Smooth muscle cell of the brain vasculature (primary cell): ENCODE data around the gene MUC5B.
"Not testable (repeated sequence)": the region's sequence is repeated elsewhere in the genome, so short reads cannot be mapped to it uniquely, and the experiment has no call there.

Experiments
- DNase-seq: peaks from one replicate; pipeline ENCODE4 v3.0.0-alpha.2; 2012; ENCODE audit warnings: low read depth, low spot score

The MUC5B gene

GRCh38 chr11:1222491-1223345 is at the start of gene MUC5B:
TSS of gene MUC5B (plus strand) at chr11:1223066. CDS start at chr11:1223124, 58 bp downstream.
- DNase-seq = no peak

DNA sequence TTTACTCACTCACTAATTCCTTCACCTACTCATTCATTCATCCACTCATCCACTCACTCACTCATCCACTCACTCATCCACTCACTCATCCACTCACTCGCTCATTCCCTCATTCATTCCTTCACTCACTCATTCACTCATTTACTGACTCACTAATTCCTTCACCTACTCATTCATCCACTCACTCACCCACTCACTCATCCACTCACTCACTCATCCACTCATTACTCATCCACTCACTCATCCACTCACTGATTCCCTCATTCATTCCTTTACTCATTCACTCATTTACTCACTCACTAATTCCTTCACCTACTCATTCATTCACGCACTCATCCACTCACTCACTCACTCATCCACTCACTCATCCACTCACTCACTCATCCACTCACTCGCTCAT is 49.5 kb upstream of the MUC5B start:
- not testable (repeated sequence) for DNase-seq

- DNase-seq = no peak
Measured at GRCh38 chr11:1174441-1175370, 48.2 kb upstream of the MUC5B start.

- DNase-seq = no peak
Measured at GRCh38 chr11:1175461-1176223, 47.2 kb upstream of the MUC5B start.

DNA sequence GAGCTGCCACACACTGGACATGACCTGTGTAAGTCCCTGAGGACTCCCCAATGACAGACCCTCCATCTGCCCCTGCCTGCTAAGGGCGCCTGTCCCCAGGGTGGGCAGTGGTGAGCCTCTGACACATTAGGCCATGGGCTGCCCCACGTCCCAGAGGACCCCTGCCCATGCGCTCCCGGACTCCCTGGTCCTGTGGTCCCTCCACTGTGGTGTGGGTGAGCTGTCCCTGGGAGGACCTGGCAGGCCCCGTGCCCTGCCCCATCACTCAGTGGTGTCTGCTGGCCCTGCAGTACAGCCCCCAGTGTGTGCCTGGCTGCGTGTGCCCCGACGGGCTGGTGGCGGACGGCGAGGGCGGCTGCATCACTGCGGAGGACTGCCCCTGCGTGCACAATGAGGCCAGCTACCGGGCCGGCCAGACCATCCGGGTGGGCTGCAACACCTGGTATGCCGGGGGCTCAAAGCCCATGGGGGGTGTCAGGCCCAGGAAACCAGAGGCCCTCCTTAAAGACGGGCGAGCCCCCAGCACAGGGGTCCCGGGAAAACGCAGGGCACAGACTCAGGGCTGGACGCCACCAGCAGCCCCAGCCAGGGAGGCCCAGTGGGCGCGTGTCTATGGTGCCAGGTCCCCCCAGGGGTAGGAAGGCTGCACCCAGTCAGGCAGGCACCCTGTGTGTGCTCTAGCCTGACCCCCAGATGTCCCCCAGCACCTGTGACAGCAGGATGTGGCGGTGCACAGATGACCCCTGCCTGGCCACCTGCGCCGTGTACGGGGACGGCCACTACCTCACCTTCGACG is 46.4 kb upstream of the MUC5B start:
- DNase-seq = no peak

GRCh38 chr11:1177020-1177770 is 45.7 kb upstream of the MUC5B start:
- no peak for DNase-seq

GRCh38 chr11:1177771-1178090 is 45.1 kb upstream of the MUC5B start:
- DNase-seq = no peak

DNA sequence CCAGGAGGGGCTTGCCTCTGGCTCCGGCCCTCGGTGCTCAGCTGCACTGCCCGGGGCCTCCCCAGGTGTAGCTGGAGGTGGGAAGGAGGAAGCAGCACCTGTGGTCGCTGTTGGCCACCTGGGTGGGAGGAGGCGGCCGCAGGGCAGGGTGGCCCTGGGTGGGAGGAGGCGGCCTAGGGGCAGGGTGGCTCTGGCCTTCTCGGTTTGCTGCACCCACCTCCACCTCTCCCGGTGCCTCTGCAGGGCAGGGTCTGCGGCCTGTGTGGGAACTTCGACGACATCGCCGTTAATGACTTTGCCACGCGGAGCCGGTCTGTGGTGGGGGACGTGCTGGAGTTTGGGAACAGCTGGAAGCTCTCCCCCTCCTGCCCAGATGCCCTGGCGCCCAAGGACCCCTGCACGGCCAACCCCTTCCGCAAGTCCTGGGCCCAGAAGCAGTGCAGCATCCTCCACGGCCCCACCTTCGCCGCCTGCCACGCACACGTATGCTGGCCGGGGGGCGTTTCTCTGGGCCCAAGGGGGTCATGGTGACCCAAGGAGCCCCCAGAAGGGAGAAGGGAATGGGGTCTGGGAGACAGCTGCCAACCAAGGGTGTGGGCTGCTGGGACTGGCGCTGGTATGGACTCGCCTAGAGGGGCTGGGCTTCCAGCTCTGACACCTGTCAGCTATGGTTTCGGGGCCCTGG is 44.5 kb upstream of the MUC5B start:
- DNase-seq = no peak

GRCh38 chr11:1178906-1179305 is 44.0 kb upstream of the MUC5B start:
- no peak for DNase-seq

GRCh38 chr11:1179641-1180040 is 43.2 kb upstream of the MUC5B start:
- no peak for DNase-seq

- DNase-seq = no peak
Measured at GRCh38 chr11:1180171-1180570, 42.7 kb upstream of the MUC5B start.

- no peak for DNase-seq
Measured at GRCh38 chr11:1180947-1181391, 41.9 kb upstream of the MUC5B start.

DNA sequence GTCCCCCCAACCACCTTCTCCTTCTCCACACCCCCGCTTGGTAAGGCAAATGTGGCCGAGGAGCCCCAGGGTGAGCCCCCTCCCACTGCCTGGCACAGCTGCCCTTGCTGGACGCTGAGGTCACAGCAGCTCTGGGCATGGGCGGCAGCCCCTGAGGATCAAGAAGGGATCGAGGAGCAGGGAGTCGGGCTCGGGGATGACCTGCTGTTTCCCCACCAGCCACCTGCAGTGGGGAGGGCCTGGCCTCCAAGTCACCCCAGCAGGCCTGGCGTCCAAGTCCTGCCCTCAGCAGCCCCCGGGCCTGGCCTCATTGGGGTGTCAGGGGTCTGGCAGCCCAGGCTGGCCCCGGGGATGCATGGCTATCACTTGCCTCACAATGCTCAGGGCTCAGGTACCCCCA is 41.4 kb upstream of the MUC5B start:
- no peak for DNase-seq

DNA sequence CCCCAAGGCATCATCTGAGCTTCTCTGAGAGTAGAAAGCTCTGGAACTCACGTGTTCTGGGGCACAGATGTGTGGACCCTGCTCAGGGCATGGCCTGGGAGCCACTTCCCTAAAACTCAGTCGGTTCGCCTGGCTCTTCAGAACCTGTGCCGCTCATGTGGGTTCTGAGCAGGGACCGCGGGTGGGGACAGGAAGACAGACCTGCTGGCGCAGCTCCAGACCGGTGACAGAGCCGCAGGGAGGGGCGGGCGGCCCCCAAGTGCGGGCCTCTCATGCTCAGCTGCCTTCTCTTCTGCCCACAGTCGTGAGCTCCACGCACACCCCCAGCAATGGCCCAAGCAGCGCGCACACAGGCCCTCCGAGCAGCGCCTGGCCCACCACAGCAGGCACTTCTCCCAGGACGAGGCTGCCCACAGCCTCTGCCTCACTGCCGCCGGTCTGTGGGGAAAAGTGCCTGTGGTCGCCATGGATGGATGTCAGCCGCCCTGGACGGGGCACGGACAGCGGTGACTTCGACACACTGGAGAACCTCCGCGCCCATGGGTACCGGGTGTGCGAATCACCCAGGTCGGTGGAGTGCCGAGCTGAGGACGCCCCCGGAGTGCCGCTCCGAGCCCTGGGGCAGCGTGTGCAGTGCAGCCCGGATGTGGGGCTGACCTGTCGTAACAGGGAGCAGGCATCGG is 40.9 kb upstream of the MUC5B start:
- no peak for DNase-seq

DNA sequence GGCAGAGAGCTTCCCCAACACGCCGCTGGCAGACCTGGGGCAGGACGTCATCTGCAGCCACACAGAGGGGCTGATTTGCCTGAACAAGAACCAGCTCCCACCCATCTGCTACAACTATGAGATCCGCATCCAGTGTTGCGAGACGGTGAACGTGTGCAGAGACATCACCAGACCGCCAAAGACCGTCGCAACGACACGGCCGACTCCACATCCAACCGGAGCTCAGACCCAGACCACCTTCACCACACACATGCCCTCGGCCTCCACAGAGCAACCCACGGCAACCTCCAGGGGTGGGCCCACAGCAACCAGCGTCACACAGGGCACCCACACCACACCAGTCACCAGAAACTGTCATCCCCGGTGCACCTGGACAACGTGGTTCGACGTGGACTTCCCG is 38.7 kb upstream of the MUC5B start:
- not testable (repeated sequence) for DNase-seq

GRCh38 chr11:1188451-1189130 is 34.3 kb upstream of the MUC5B start:
- DNase-seq = not testable (repeated sequence)

DNA sequence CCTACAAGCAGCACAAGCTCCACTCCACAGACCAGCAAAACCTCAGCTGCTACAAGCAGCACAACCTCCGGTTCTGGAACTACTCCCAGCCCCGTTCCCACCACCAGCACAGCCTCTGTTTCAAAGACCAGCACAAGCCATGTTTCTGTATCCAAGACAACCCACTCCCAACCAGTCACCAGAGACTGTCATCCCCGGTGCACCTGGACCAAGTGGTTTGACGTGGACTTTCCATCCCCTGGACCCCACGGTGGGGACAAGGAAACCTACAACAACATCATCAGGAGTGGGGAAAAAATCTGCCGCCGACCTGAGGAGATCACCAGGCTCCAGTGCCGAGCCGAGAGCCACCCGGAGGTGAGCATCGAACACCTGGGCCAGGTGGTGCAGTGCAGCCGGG is 33.0 kb upstream of the MUC5B start:
- DNase-seq = not testable (repeated sequence)

DNA sequence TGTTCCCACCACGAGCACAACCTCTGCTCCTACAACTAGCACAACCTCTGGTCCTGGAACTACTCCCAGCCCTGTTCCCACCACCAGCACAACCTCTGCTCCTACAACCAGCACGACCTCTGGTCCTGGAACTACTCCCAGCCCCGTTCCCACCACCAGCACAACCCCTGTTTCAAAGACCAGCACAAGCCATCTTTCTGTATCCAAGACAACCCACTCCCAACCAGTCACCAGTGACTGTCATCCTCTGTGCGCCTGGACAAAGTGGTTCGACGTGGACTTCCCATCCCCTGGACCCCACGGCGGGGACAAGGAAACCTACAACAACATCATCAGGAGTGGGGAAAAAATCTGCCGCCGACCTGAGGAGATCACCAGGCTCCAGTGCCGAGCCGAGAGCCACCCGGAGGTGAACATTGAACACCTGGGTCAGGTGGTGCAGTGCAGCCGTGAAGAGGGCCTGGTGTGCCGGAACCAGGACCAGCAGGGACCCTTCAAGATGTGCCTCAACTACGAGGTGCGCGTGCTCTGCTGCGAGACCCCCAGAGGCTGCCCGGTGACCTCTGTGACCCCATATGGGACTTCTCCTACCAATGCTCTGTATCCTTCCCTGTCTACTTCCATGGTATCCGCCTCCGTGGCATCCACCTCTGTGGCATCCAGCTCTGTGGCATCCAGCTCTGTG is 30.9 kb upstream of the MUC5B start:
- not testable (repeated sequence) for DNase-seq
